Body of pancreas (tissue), 4 donors: ENCODE data around the gene PARS2. TPM values are rescaled to one million over a fixed set of nuclear protein-coding genes. Genes with fewer than 3 reads are reported as not detected.

ENCODE experiments used
- ATAC-seq: fragments of 150-250 bp; one replicate; pipeline ENCODE4 v1.9.1; 2016
- DNase-seq, 4 donors: peaks; one replicate each; pipeline ENCODE4 v3.0.0-alpha.2; 2019
- H3K27ac ChIP-seq, 4 donors: fragments of 200-600 bp; sonication (generic); 1 replicate in 3 of 4; 2 replicates in 1 of 4; pipeline versions ENCODE4 v1.5.1 to v1.6.1; 2016 to 2019; ENCODE audit warnings: mild to moderate bottlenecking in 1 of 4, mixed read lengths in 1 of 4, moderate library complexity in 1 of 4
- H3K27me3 ChIP-seq, 2 donors: fragments of 200-600 bp; sonication (generic); one replicate each; pipeline ENCODE4 v1.6.0; 2016; ENCODE audit warnings: mild to moderate bottlenecking in 1 of 2
- H3K36me3 ChIP-seq, 2 donors: fragments of 200-600 bp; sonication (generic); replicated peaks in 1 of 2; 2 replicates each; pipeline ENCODE4 v1.5.1; 2016; ENCODE audit warnings: low read depth in 2 of 2; ENCODE audit not compliant: insufficient read depth in 1 of 2
- H3K4me1 ChIP-seq: fragments of 200-600 bp; sonication (generic); one replicate; pipeline ENCODE4 v1.6.0; 2016
- H3K4me3 ChIP-seq, 2 donors: fragments of 200-600 bp; sonication (generic); 1 replicate in 1 of 2; 2 replicates in 1 of 2; pipeline ENCODE4 v1.5.1; 2016 to 2019
- H3K9me3 ChIP-seq, 3 donors: fragments of 200-600 bp; sonication (generic); 1 replicate in 2 of 3; 2 replicates in 1 of 3; pipeline ENCODE4 v1.5.1; 2016
- CTCF ChIP-seq, 7 experiments: fragments of 450-650 bp in 4 of 7; fragments of 200-600 bp in 3 of 7; sonication (generic) in 3 of 7; IDR thresholded peaks; one replicate each; pipeline ENCODE4 v1.5.1; 2016 to 2019; ENCODE audit warnings: antibody characterized with exemption in 7 of 7
- POLR2A ChIP-seq, 3 donors: fragments of 450-650 bp; IDR thresholded peaks; one replicate each; pipeline ENCODE4 v1.6.1; 2016; ENCODE audit warnings: antibody characterized with exemption in 3 of 3, mild to moderate bottlenecking in 2 of 3
- WGBS, 2 donors: methylation state at CpG; one replicate each; pipeline ENCODE4 v1.1.5; 2017; 5-methylcytosine and 5-hydroxymethylcytosine counted together
- intact Hi-C: fragments of 100-400 bp; cut with DNase I; formaldehyde crosslinking; loops from one replicate; pipeline ENCODE4 v1.15.1; 2023
- total RNA-seq, 2 donors: library from RNA; depleted of rRNA; stranded (reverse); fragments of >200 nt; gene quantifications; one replicate each; pipeline ENCODE4 v1.1.0, GENCODE V29; 2016

The PARS2 gene
- total RNA-seq, 2 donors from 2014 or later = 0.66 to 2.3 TPM

- intact Hi-C loops = loop anchor here (10.0 kb wide), 3 partner anchors 137 to 737 kb away; no protein-coding TSS in a partner anchor
- H3K4me3 ChIP-seq = no peak overlapping the region
- no peak overlapping the region for H3K27ac ChIP-seq
- H3K4me1 ChIP-seq = no peaks in the 10 kb centered on the region
- no peak for TF ChIP-seq CTCF (IDR thresholded peaks at IDR 0.05)
- TF ChIP-seq POLR2A (IDR thresholded peaks at IDR 0.05) = no peak
- H3K9me3 ChIP-seq = no peaks in the 10 kb centered on the region
- no peaks in the 10 kb centered on the region for H3K27me3 ChIP-seq
- no peak for ATAC-seq
- WGBS, 2 donors = 66 to 72% methylated on average over 5 to 17 of the region's 18 CpGs
- peak in 1 of 4 donors; percentile 9 for DNase-seq
- H3K36me3 ChIP-seq = no peaks in the 10 kb centered on the region
These were observed 47.7 kb upstream of the PARS2 start for GRCh38 chr1:54811739-54812655.

GRCh38 chr1:54811066-54811465 lies 46.7 kb upstream of the PARS2 start:
- TF ChIP-seq POLR2A (IDR thresholded peaks at IDR 0.05) = no peak
- TF ChIP-seq CTCF (IDR thresholded peaks at IDR 0.05) = no peak
- Histone ChIP-seq H3K9me3 (no peaks in the 10 kb centered on the region), H3K4me1 (no peaks in the 10 kb centered on the region), H3K4me3 (no peak overlapping the region), H3K27ac (no peak overlapping the region), H3K27me3 (no peaks in the 10 kb centered on the region), H3K36me3 (no peaks in the 10 kb centered on the region)
- intact Hi-C loops = loop anchor here (10.0 kb wide), 3 partner anchors 136 to 736 kb away; no protein-coding TSS in a partner anchor
- ATAC-seq = no peak
- WGBS, 2 donors = 65 to 70% methylated on average over 5 of the region's 5 CpGs
- no peak for DNase-seq

- DNase-seq (peak; percentile 65 to 82 (median 72)), ATAC-seq (peak; percentile 82)
- no peaks in the 10 kb centered on the region for H3K36me3 ChIP-seq
- 30 to 45% methylated on average over 8 to 13 of the region's 13 CpGs for whole genome bisulfite sequencing, 2 donors
- no peak overlapping the region for H3K27ac ChIP-seq
- no peaks in the 10 kb centered on the region for H3K4me1 ChIP-seq
- TF ChIP-seq POLR2A (IDR thresholded peaks at IDR 0.05) = no peak
- peak; percentile 72 to 96 (median 88) for TF ChIP-seq CTCF (IDR thresholded peaks at IDR 0.05)
- intact Hi-C loops = loop anchor here (10.0 kb wide), 3 partner anchors 136 to 736 kb away; no protein-coding TSS in a partner anchor
- no peaks in the 10 kb centered on the region for H3K27me3 ChIP-seq
- H3K4me3 ChIP-seq = no peak overlapping the region
- H3K9me3 ChIP-seq = no peaks in the 10 kb centered on the region
These were observed 46.0 kb upstream of the PARS2 start for GRCh38 chr1:54810153-54810942.

GRCh38 chr1:54809496-54810074 lies 45.3 kb upstream of the PARS2 start:
- DNase-seq (peak in 3 of 4 donors; percentile 28 to 51 (median 44)), ATAC-seq (peak; percentile 8)
- no peaks in the 10 kb centered on the region for H3K36me3 ChIP-seq
- H3K4me1 ChIP-seq = no peaks in the 10 kb centered on the region
- H3K27ac ChIP-seq = no peak overlapping the region
- no peaks in the 10 kb centered on the region for H3K27me3 ChIP-seq
- intact Hi-C loops = loop anchor here (10.0 kb wide), 3 partner anchors 135 to 735 kb away; no protein-coding TSS in a partner anchor
- WGBS, 2 donors = 22 to 23% methylated on average over 3 of the region's 3 CpGs
- H3K4me3 ChIP-seq = no peak overlapping the region
- no peaks in the 10 kb centered on the region for H3K9me3 ChIP-seq
- TF ChIP-seq POLR2A (IDR thresholded peaks at IDR 0.05) (no peak), CTCF (IDR thresholded peaks at IDR 0.05) (no peak)
